Gastrocnemius medialis (tissue), 4 donors: ENCODE results near the gene RPS27L.

ENCODE experiments used
- POLR2A ChIP-seq, 2 donors: fragments of 450-650 bp; IDR thresholded peaks; one replicate each; pipeline ENCODE4 v1.6.1; 2017; ENCODE audit warnings: antibody characterized with exemption in 2 of 2, mild to moderate bottlenecking in 2 of 2, moderate library complexity in 2 of 2
- TF ChIP-seq, protein P1 (sequence below), 5 experiments: fragments of 450-650 bp in 3 of 5; fragments of 200-600 bp in 2 of 5; sonication (generic) in 2 of 5; IDR thresholded peaks in 4 of 5; conservative IDR thresholded peaks in 1 of 5; 1 replicate in 4 of 5; 2 replicates in 1 of 5; pipeline ENCODE4 v1.5.1; 2016 to 2019; ENCODE audit warnings: antibody characterized with exemption in 5 of 5, mild to moderate bottlenecking in 3 of 5, moderate library complexity in 3 of 5

DNA sequence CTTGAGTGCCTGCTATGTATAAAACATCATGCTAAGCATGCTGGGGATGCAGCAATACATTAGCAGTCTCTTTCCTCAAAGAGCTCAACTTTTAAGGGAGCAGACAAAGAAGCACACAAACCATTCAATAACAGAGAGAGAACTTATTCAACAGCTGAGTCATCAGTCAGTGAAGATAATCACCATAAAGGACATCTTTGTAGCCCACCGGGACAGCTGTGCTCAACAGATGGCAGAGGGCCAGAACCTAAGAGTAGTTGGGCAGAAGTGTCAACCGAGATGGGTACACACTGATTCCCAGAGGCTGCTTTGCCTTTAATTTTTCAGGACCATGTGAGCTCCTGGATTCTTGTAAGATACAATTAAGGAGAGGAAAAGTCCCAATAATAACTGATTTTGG, 27.9 kb upstream of the RPS27L start:
- TF ChIP-seq, protein P1, sequence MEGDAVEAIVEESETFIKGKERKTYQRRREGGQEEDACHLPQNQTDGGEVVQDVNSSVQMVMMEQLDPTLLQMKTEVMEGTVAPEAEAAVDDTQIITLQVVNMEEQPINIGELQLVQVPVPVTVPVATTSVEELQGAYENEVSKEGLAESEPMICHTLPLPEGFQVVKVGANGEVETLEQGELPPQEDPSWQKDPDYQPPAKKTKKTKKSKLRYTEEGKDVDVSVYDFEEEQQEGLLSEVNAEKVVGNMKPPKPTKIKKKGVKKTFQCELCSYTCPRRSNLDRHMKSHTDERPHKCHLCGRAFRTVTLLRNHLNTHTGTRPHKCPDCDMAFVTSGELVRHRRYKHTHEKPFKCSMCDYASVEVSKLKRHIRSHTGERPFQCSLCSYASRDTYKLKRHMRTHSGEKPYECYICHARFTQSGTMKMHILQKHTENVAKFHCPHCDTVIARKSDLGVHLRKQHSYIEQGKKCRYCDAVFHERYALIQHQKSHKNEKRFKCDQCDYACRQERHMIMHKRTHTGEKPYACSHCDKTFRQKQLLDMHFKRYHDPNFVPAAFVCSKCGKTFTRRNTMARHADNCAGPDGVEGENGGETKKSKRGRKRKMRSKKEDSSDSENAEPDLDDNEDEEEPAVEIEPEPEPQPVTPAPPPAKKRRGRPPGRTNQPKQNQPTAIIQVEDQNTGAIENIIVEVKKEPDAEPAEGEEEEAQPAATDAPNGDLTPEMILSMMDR (IDR thresholded peaks at IDR 0.05 in 4 of 5, conservative IDR thresholded peaks at IDR 0.05 in 1 of 5): no peak
- no peak for TF ChIP-seq POLR2A (IDR thresholded peaks at IDR 0.05)
